Sigmoid colon (tissue), 4 donors: ENCODE measurements around the gene OOSP3.

Experiments used
- EP300 ChIP-seq, 4 donors: sonication (generic); formaldehyde crosslinking; IDR thresholded peaks; one replicate each; pipeline ENCODE4 v1.6.1; 2017; ENCODE audit warnings: antibody characterized with exemption in 4 of 4
- POLR2A ChIP-seq, 2 donors: fragments of 450-650 bp; IDR thresholded peaks; one replicate each; pipeline ENCODE4 v1.6.1; 2016; ENCODE audit warnings: antibody characterized with exemption in 2 of 2, mild to moderate bottlenecking in 2 of 2, moderate library complexity in 2 of 2
- POLR2AphosphoS5 ChIP-seq, 4 donors: sonication (generic); formaldehyde crosslinking; IDR thresholded peaks; one replicate each; pipeline ENCODE4 v1.6.1; 2017; ENCODE audit warnings: antibody characterized with exemption in 4 of 4
- TF ChIP-seq, protein P1 (sequence below), 4 experiments: fragments of 450-650 bp in 3 of 4; fragments of 200-600 bp in 1 of 4; IDR thresholded peaks; one replicate each; pipeline ENCODE4 v1.5.1; 2016 to 2019; ENCODE audit warnings: antibody characterized with exemption in 4 of 4, mild to moderate bottlenecking in 3 of 4, moderate library complexity in 2 of 4

DNA sequence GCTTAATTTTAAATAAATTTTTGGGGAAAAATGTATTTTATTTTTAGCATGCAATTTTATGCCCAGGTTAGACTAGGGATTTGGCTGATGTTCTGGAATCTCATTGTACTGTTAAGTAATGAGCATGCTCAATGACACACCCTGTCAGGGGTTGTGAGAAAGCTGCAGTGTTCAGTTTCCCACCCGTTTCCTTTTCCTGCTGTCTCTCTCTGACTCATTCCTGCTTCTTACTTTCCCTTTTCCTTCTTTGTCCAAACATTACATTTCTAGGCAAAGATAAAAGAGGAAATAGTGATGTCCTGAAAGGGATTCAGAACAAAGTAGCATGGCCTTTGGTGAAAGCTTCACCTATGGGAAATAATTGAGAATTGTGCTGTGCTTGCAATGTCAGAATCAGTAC is 22.7 kb downstream of the OOSP3 start:
- TF ChIP-seq, protein P1, sequence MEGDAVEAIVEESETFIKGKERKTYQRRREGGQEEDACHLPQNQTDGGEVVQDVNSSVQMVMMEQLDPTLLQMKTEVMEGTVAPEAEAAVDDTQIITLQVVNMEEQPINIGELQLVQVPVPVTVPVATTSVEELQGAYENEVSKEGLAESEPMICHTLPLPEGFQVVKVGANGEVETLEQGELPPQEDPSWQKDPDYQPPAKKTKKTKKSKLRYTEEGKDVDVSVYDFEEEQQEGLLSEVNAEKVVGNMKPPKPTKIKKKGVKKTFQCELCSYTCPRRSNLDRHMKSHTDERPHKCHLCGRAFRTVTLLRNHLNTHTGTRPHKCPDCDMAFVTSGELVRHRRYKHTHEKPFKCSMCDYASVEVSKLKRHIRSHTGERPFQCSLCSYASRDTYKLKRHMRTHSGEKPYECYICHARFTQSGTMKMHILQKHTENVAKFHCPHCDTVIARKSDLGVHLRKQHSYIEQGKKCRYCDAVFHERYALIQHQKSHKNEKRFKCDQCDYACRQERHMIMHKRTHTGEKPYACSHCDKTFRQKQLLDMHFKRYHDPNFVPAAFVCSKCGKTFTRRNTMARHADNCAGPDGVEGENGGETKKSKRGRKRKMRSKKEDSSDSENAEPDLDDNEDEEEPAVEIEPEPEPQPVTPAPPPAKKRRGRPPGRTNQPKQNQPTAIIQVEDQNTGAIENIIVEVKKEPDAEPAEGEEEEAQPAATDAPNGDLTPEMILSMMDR (IDR thresholded peaks at IDR 0.05): no peak
- TF ChIP-seq EP300 (IDR thresholded peaks at IDR 0.05) (no peak), POLR2A (IDR thresholded peaks at IDR 0.05) (no peak), POLR2AphosphoS5 (IDR thresholded peaks at IDR 0.05) (no peak)
